ENCODE results near the gene RTN4RL1.
A peak's percentile ranks its signal among the peaks of the same experiment; 100 is the strongest.

The RTN4RL1 gene

GRCh38 chr17:2049333-2050299, 24.5 kb upstream of the RTN4RL1 start:
- peak; percentile 63 for DNase-seq (ENCODE audit: low read depth)
- TF ChIP-seq MYC (IDR thresholded peaks at IDR 0.05; ENCODE audit: low read depth, low read length) = peak; percentile 32; the same call in 1 of the 2 replicates
- TF ChIP-seq MAX (IDR thresholded peaks at IDR 0.05; ENCODE audit: low read depth, low read length) = no peak
- no peak overlapping the region for H3K4me3 ChIP-seq (ENCODE audit: low read depth, low read length)

- no peak for TF ChIP-seq CTCF (IDR thresholded peaks at IDR 0.05; ENCODE audit: low read depth, low read length)
- no peak for TF ChIP-seq MAX (IDR thresholded peaks at IDR 0.05; ENCODE audit: low read depth, low read length)
- no peak for TF ChIP-seq MYC (IDR thresholded peaks at IDR 0.05; ENCODE audit: low read depth, low read length)
- TF ChIP-seq POLR2A (IDR thresholded peaks at IDR 0.05; ENCODE audit: extremely low read depth, insufficient read length) = no peak
- DNase-seq (ENCODE audit: low read depth) = no peak
- H3K4me3 ChIP-seq (ENCODE audit: low read depth, low read length) = no peak overlapping the region
These were observed 23.7 kb upstream of the RTN4RL1 start for GRCh38 chr17:2048805-2049204.

- no peak overlapping the region for H3K4me3 ChIP-seq (ENCODE audit: low read depth, low read length)
- DNase-seq (ENCODE audit: low read depth) = no peak
- TF ChIP-seq CTCF (IDR thresholded peaks at IDR 0.05; ENCODE audit: low read depth, low read length) = no peak
- TF ChIP-seq MAX (IDR thresholded peaks at IDR 0.05; ENCODE audit: low read depth, low read length) = no peak
- TF ChIP-seq MYC (IDR thresholded peaks at IDR 0.05; ENCODE audit: low read depth, low read length) = no peak
- no peak for TF ChIP-seq POLR2A (IDR thresholded peaks at IDR 0.05; ENCODE audit: extremely low read depth, insufficient read length)
These were observed 22.5 kb upstream of the RTN4RL1 start for GRCh38 chr17:2047590-2047989.

GRCh38 chr17:2044263-2044894, 19.2 kb upstream of the RTN4RL1 start:
- no peak overlapping the region for H3K4me3 ChIP-seq (ENCODE audit: low read depth, low read length)
- no peak for DNase-seq (ENCODE audit: low read depth)
- TF ChIP-seq POLR2A (IDR thresholded peaks at IDR 0.05; ENCODE audit: extremely low read depth, insufficient read length) = no peak
- TF ChIP-seq MYC (IDR thresholded peaks at IDR 0.05; ENCODE audit: low read depth, low read length) = no peak
- TF ChIP-seq MAX (IDR thresholded peaks at IDR 0.05; ENCODE audit: low read depth, low read length) = no peak
- no peak for TF ChIP-seq CTCF (IDR thresholded peaks at IDR 0.05; ENCODE audit: low read depth, low read length)

GRCh38 chr17:2043785-2044184, 18.7 kb upstream of the RTN4RL1 start:
- no peak for TF ChIP-seq CTCF (IDR thresholded peaks at IDR 0.05; ENCODE audit: low read depth, low read length)
- TF ChIP-seq MYC (IDR thresholded peaks at IDR 0.05; ENCODE audit: low read depth, low read length) = no peak
- no peak for TF ChIP-seq POLR2A (IDR thresholded peaks at IDR 0.05; ENCODE audit: extremely low read depth, insufficient read length)
- no peak for TF ChIP-seq MAX (IDR thresholded peaks at IDR 0.05; ENCODE audit: low read depth, low read length)
- DNase-seq (ENCODE audit: low read depth) = no peak
- H3K4me3 ChIP-seq (ENCODE audit: low read depth, low read length) = no peak overlapping the region

- H3K4me3 ChIP-seq (ENCODE audit: low read depth, low read length) = peak overlapping the region; percentile 70
- no peak for DNase-seq (ENCODE audit: low read depth)
- no peak for TF ChIP-seq POLR2A (IDR thresholded peaks at IDR 0.05; ENCODE audit: extremely low read depth, insufficient read length)
- no peak for TF ChIP-seq MAX (IDR thresholded peaks at IDR 0.05; ENCODE audit: low read depth, low read length)
- no peak for TF ChIP-seq CTCF (IDR thresholded peaks at IDR 0.05; ENCODE audit: low read depth, low read length)
- TF ChIP-seq MYC (IDR thresholded peaks at IDR 0.05; ENCODE audit: low read depth, low read length) = no peak
These were observed 17.8 kb upstream of the RTN4RL1 start for GRCh38 chr17:2042933-2043332.
